Placental epithelial cell (primary cell): ENCODE data around the gene ANAPC5. TPM values are rescaled to one million over a fixed set of nuclear protein-coding genes. Genes with fewer than 3 reads are reported as not detected.

ENCODE experiments used
- total RNA-seq: library from RNA; depleted of rRNA; stranded (reverse); fragments of >200 nt; gene quantifications from 2 replicates; pipeline ENCODE4 v1.2.3, GENCODE V29; 2012

ANAPC5 gene
- total RNA-seq: 171 and 177 TPM in 2 replicates

GRCh38 chr12:121351820-121352681, at the start of gene ANAPC5:
ANAPC5 (minus strand) TSS chr12:121352411; CDS start chr12:121352340, 71 bp downstream.

GRCh38 chr12:121399391-121400331, 47.5 kb upstream of the ANAPC5 start, which contains the start of gene RNF34:
RNF34 (plus strand) TSS chr12:121400118; CDS start chr12:121400213, 95 bp downstream.

GRCh38 chr12:121296618-121297434, 55.4 kb downstream of the ANAPC5 start, which contains the start of gene CAMKK2:
CAMKK2 (minus strand) TSS chr12:121296709; CDS start chr12:121274526, 22,183 bp downstream.

Other genes with a start within 250 kb of the ANAPC5 start
- gene P2RX7, start 219.5 kb downstream of the ANAPC5 start, total RNA-seq: under 0.01 TPM in 1 of 2 replicates, not detected in the other
- 9.4 and 15.8 TPM in 2 replicates for gene P2RX4, start 142.3 kb downstream of the ANAPC5 start, total RNA-seq
- 16.5 and 17.4 TPM in 2 replicates for gene CAMKK2, start 55.7 kb downstream of the ANAPC5 start, total RNA-seq
- gene RNF34, start 47.7 kb upstream of the ANAPC5 start, total RNA-seq: 39.4 and 44.8 TPM in 2 replicates
- 34.7 and 34.9 TPM in 2 replicates for gene KDM2B, start 228.6 kb upstream of the ANAPC5 start, total RNA-seq